Tibial nerve (tissue), 4 donors: ENCODE results near the gene VASH1. TPM values are rescaled to one million over a fixed set of nuclear protein-coding genes. Genes with fewer than 3 reads are reported as not detected.
"Not testable (repeated sequence)": the region's sequence is repeated elsewhere in the genome, so short reads cannot be mapped to it uniquely, and the experiment has no call there.

ENCODE experiments used
- DNase-seq, 2 donors: peaks; one replicate each; pipeline ENCODE4 v3.0.0-alpha.2; 2019; ENCODE audit warnings: low spot score in 2 of 2
- H3K27ac ChIP-seq, 4 donors: fragments of 200-600 bp; sonication (generic) in 3 of 4; one replicate each; pipeline ENCODE4 v1.5.1; 2017 to 2019; ENCODE audit warnings: mild to moderate bottlenecking in 1 of 4
- H3K27me3 ChIP-seq, 2 donors: fragments of 200-600 bp; sonication (generic) in 1 of 2; one replicate each; pipeline versions ENCODE4 v1.5.1 to v1.6.0; 2017 to 2019
- H3K36me3 ChIP-seq, 3 donors: fragments of 200-600 bp; sonication (generic); one replicate each; pipeline ENCODE4 v1.5.1; 2018 to 2019
- H3K4me1 ChIP-seq, 4 donors: fragments of 200-600 bp; sonication (generic) in 3 of 4; one replicate each; pipeline ENCODE4 v1.5.1; 2017 to 2019
- H3K4me3 ChIP-seq, 4 donors: fragments of 200-600 bp; sonication (generic) in 3 of 4; one replicate each; pipeline ENCODE4 v1.5.1; 2017 to 2019; ENCODE audit warnings: mild to moderate bottlenecking in 1 of 4, moderate library complexity in 1 of 4
- H3K9me3 ChIP-seq, 4 donors: fragments of 200-600 bp; sonication (generic) in 3 of 4; one replicate each; pipeline ENCODE4 v1.5.1; 2017 to 2019
- CTCF ChIP-seq, 5 experiments: fragments of 200-600 bp in 3 of 5; fragments of 450-650 bp in 2 of 5; sonication (generic) in 3 of 5; IDR thresholded peaks; one replicate each; pipeline ENCODE4 v1.5.1; 2016 to 2019; ENCODE audit warnings: antibody characterized with exemption in 5 of 5, mild to moderate bottlenecking in 3 of 5, moderate library complexity in 2 of 5
- EP300 ChIP-seq, 2 donors: sonication (generic); formaldehyde crosslinking; IDR thresholded peaks; one replicate each; pipeline ENCODE4 v1.6.1; 2017; ENCODE audit warnings: antibody characterized with exemption in 2 of 2, mild to moderate bottlenecking in 1 of 2
- POLR2A ChIP-seq, 2 donors: fragments of 450-650 bp; IDR thresholded peaks; one replicate each; pipeline ENCODE4 v1.6.1; 2017; ENCODE audit warnings: antibody characterized with exemption in 2 of 2, mild to moderate bottlenecking in 2 of 2, moderate library complexity in 2 of 2
- WGBS, 2 donors: methylation state at CpG; one replicate each; pipeline ENCODE4 v1.1.5; 2018; 5-methylcytosine and 5-hydroxymethylcytosine counted together
- total RNA-seq, 4 donors: library from RNA; depleted of rRNA; stranded (reverse); fragments of >200 nt; gene quantifications; one replicate each; pipeline ENCODE4 v1.1.0, GENCODE V29; 2016

VASH1 gene
- total RNA-seq, 4 donors from 2014 or later, result 13.8 to 24.7 (median 18.6) TPM

- Histone ChIP-seq H3K36me3 (no peaks in the 10 kb centered on the region), H3K4me1 (no peaks in the 10 kb centered on the region), H3K27me3 (no peaks in the 10 kb centered on the region), H3K4me3 (no peak overlapping the region), H3K27ac (no peak overlapping the region), H3K9me3 (no peaks in the 10 kb centered on the region)
- TF ChIP-seq CTCF (IDR thresholded peaks at IDR 0.05) (no peak), EP300 (IDR thresholded peaks at IDR 0.05) (no peak), POLR2A (IDR thresholded peaks at IDR 0.05) (no peak)
- no peak for DNase-seq
- 44 to 62% methylated on average over 1 of the region's 1 CpG for WGBS, 2 donors
Measured at GRCh38 chr14:76729953-76730505, 31.2 kb upstream of the VASH1 start.

GRCh38 chr14:76734501-76734900 is 26.8 kb upstream of the VASH1 start:
- 91 to 93% methylated on average over 8 to 11 of the region's 31 CpGs for WGBS, 2 donors
- DNase-seq, H3K27ac ChIP-seq, H3K4me1 ChIP-seq, H3K36me3 ChIP-seq, H3K27me3 ChIP-seq, H3K4me3 ChIP-seq: not testable (repeated sequence)
- H3K9me3 ChIP-seq, result peaks cover 0 to 24% (median 3%) of the 10 kb centered on the region in 4 donors

GRCh38 chr14:76736514-76736913 is 24.8 kb upstream of the VASH1 start:
- TF ChIP-seq EP300 (IDR thresholded peaks at IDR 0.05) (no peak), CTCF (IDR thresholded peaks at IDR 0.05) (no peak), POLR2A (IDR thresholded peaks at IDR 0.05) (no peak)
- H3K27ac ChIP-seq, result no peak overlapping the region
- no peak for DNase-seq
- no peak overlapping the region for H3K4me3 ChIP-seq
- no peaks in the 10 kb centered on the region for H3K4me1 ChIP-seq
- no peaks in the 10 kb centered on the region for H3K27me3 ChIP-seq
- peaks cover 0 to 42% (median 6%) of the 10 kb centered on the region in 4 donors for H3K9me3 ChIP-seq
- H3K36me3 ChIP-seq, result no peaks in the 10 kb centered on the region

- no peaks in the 10 kb centered on the region for H3K4me1 ChIP-seq
- TF ChIP-seq CTCF (IDR thresholded peaks at IDR 0.05) (no peak), POLR2A (IDR thresholded peaks at IDR 0.05) (no peak), EP300 (IDR thresholded peaks at IDR 0.05) (no peak)
- 93 to 98% methylated on average over 1 of the region's 1 CpG for WGBS, 2 donors
- no peak for DNase-seq
- no peak overlapping the region for H3K27ac ChIP-seq
- H3K4me3 ChIP-seq, result no peak overlapping the region
- H3K27me3 ChIP-seq, result no peaks in the 10 kb centered on the region
- H3K36me3 ChIP-seq, result peaks cover 0 to 6% (median 0%) of the 10 kb centered on the region in 3 donors
- peaks cover 0 to 46% (median 6%) of the 10 kb centered on the region in 4 donors for H3K9me3 ChIP-seq
Measured at GRCh38 chr14:76741074-76741473, 20.2 kb upstream of the VASH1 start.

- Histone ChIP-seq H3K27me3 (no peaks in the 10 kb centered on the region), H3K4me3 (no peak overlapping the region), H3K27ac (no peak overlapping the region), H3K36me3 (peaks cover 0 to 6% (median 0%) of the 10 kb centered on the region in 3 donors), H3K9me3 (peaks cover 0 to 42% (median 6%) of the 10 kb centered on the region in 4 donors), H3K4me1 (no peaks in the 10 kb centered on the region)
- TF ChIP-seq EP300 (IDR thresholded peaks at IDR 0.05) (no peak), POLR2A (IDR thresholded peaks at IDR 0.05) (no peak), CTCF (IDR thresholded peaks at IDR 0.05) (no peak)
- DNase-seq, result no peak
- WGBS, 2 donors, result 82 to 86% methylated on average over 6 of the region's 6 CpGs
Measured at GRCh38 chr14:76742185-76742584, 19.1 kb upstream of the VASH1 start.

GRCh38 chr14:76742966-76743365 is 18.3 kb upstream of the VASH1 start:
- no peak overlapping the region for H3K27ac ChIP-seq
- TF ChIP-seq POLR2A (IDR thresholded peaks at IDR 0.05) (no peak), EP300 (IDR thresholded peaks at IDR 0.05) (no peak), CTCF (IDR thresholded peaks at IDR 0.05) (no peak)

More at GRCh38 chr14:76742966-76743365, 18.3 kb upstream of the VASH1 start:
- H3K36me3 ChIP-seq, result peaks cover 0 to 6% (median 0%) of the 10 kb centered on the region in 3 donors
- peaks cover 0 to 38% (median 6%) of the 10 kb centered on the region in 4 donors for H3K9me3 ChIP-seq
- 89 to 92% methylated on average over 7 of the region's 7 CpGs for WGBS, 2 donors
- no peaks in the 10 kb centered on the region for H3K27me3 ChIP-seq
- H3K4me3 ChIP-seq, result no peak overlapping the region
- no peaks in the 10 kb centered on the region for H3K4me1 ChIP-seq
- DNase-seq, result no peak
